HG02943 (cell line): ENCODE data around the gene KRT10.

ENCODE experiments used
- ATAC-seq: cut with Tn5 transposase; IDR thresholded peaks from one replicate; pipeline ENCODE4 v1.9.1; 2021; ENCODE audit warnings: mild to moderate bottlenecking, low read depth, moderate library complexity; ENCODE audit not compliant: unreplicated experiment

Gene KRT10

DNA sequence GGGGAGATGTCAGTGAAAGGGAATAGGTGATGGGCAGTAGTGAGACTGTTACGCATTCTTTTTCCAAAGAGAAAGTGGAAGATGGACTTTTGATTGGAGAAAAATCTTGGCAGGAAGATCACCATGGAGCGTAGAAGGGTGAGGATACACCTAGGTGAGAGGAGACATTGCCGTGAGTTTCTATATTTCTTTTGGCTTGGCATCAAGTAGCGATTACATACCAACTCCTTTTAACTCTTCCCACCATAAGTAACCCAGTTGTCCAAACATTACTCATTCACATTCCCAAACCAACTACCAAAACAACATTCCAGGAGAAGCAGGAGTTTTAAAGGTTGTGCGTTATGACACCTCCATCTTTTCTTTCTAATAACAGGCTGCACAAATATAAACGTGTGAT is 11.9 kb downstream of the KRT10 start:
- no peak for ATAC-seq

DNA sequence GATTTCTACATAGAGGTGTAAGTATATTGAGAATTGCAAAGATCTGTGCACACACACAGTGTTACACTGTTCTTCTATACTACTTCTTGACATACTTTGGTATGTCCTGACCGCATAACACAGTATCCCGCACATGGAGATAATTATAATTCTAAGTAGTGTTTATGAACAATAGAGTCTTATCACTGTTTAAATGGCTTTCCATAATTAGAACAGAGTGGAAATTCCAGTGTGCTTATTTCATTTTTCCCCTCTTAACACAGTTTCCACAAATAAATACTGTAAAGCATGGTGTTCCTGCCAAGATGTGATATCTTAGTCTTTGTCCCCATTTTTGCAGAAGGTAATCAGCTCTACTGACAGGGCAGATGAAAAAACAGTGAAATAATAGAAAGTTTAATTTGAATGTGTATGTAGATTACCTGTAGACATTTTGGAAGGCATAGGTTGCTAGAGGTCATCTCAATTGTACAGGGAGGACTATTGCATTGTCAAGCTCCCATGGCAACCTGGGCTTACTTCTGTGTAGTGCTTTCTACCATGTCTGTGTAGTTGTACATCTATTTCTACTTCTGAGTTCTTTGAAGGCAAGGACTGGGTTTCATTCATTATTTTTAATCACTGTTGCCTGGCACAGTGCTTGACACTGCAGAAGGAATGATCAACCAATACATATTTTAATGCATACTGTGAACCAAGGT is 12.5 kb downstream of the KRT10 start:
- no peak for ATAC-seq

DNA sequence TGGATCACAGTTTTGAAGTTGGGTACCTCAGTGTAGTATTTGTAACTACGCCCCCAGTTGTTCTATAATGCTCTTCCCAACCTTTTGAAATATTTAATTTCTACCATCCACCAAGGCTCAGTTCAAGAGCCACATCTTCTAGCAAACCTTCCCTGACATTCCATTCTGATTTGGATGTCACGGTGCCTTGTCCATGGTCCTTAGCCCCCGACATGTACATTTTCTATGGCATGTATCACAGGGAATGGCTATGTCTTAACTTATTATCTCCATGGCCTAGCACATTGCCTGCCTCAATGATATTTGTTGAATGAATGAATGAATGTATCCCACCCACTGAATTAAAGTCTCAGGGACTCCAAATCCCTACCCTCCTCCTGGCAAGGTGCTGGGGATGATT is 16.3 kb downstream of the KRT10 start:
- no peak for ATAC-seq

DNA sequence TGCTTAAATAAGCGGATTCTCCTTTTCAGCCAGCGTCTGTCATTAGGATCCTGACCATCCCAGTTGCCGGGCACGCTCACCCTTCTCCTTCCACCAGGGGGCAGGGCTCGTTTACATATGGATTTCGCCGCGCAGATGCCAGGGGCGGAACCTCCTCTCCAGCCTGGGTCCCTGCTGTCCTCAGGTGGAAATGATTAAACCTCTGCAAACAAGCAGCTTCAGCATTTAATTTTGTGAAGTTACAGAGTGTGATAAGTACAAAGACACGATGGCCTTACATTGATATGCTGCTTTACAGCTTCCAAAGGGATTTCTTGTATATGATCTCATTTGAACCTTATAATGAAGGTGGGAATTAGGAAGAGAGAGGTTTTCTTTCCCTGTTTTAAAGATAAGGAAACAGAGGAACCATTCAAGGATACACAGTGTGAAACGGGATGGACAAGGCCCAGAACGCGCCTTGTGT is 18.8 kb downstream of the KRT10 start:
- no peak for ATAC-seq

DNA sequence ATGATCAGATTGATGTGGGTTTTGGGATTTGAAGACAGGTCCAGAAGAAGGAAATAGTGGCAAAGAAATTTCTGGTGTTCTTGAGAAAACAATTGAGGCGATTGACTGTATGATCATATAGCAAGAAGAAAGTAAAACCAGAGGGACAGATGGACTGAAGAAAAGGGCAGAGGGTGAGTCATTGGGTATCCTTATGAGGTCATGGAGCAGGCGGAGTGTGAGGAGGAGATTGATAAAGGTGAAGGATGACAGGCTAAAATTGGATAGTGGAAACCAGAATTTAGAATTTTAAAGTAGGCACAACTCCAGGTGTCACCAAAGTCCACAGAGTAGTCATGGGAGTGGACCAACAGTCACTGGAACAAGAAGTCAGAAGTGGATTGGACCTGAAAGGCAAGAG is 21.3 kb downstream of the KRT10 start:
- no peak for ATAC-seq

DNA sequence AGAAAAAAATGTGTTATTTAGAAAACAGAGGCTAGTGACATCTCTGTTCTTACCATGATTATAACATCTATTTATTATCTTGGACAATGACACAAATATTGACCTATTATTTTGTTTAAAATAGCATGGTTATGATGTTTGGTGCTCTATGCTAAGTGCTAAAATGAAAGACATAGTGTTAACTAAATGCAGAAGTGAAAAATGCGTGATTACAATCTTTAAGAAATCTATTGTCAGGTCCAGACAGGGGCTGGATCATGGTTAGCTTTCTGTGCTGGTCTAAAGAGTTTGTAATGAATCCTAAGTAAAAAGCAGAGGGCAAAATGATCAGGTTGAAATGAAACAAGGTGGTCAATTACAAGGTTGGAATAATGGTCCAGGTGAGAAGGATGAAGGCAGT is 22.0 kb downstream of the KRT10 start:
- ATAC-seq, result no peak

DNA sequence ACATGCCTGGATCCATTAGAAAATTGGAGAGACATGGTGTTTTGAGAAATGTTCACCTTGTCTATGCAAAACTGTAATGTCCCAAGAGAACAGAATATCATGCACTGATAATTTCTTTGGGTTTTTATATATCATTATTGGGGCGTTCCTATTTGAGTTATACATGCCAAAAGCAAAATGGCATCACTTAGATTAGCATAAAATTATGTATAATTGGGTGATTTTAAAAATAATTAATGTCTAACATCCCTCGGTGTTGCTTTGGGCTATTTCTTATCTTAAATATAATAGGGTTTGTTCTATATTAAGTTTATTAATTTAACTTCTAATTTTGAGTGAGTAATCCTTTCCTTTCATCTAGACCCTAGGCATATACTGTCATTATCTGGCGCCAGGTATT is 22.6 kb downstream of the KRT10 start, which contains the start of gene KRT28:
KRT28 (minus strand) TSS at position 101 of the 400 bp plus-strand sequence; CDS start at position 35, 66 bp downstream.
- no peak for ATAC-seq

DNA sequence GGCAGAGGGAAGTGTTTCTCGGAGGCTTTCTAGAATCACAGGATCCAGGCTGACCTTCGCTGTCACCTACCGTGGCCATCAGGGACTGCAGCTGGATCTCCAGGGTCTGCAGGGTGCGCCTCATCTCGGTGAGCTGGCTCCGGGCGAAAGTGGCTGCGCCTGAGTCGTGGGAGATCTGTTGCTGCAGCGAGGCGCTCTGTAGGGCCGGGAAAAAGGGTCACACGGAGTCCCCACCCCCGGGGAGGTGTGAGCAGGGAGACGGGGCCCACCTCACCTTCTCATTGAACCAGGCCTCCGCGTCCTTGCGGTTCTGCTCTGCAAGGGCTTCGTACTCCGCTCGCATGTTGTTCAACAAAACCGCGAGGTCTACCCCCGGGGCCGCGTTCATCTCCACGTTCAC is 25.6 kb downstream of the KRT10 start:
- no peak for ATAC-seq

DNA sequence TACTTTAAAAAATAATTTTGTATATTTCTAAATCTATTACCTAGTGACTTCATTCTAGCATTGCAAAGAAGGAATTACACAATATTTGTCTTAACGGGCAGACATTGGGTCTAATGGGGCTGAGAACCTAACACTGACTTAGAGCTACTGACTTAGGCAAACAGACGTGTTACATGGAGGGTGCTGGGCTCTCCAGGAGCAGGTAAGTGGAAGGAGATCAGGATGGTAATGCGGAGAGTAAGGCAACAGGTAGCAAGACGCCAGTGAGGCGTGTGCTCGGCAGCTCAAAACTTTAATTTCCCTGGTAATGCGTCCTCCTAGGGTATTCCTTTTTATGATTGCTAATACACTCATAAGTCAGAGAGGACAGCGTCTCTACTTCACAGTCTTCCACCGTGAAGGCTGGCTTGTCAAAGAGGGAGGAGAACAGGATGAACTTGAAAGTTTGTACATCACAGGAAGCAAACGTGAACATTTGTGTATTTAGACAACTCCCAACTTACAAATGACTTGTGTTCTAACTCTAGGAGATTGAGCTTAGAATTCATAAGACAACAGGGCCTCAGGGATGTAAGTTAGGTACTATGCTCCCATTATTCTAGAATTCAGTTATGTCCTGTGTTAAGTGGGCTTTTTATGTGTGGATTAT is 27.3 kb downstream of the KRT10 start:
- ATAC-seq, result no peak

DNA sequence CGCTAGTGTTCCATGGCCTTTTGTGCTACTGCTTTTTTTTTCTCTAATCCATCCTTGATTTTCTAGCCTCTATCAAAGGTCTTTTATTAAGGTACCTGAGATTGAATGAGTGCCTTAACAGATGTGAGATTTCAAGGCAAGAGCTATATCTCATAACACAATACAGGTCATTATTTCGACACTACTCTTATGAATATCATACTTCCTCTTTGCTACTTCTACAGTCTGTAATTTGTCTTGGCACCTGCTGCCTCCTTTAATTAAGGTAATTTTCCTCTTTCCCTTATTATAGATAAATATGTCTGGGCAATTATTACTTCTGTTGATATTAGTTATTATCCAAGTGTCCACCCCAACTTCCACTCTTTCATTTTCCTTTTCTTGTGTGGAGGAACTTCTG is 27.9 kb downstream of the KRT10 start:
- ATAC-seq, result no peak

DNA sequence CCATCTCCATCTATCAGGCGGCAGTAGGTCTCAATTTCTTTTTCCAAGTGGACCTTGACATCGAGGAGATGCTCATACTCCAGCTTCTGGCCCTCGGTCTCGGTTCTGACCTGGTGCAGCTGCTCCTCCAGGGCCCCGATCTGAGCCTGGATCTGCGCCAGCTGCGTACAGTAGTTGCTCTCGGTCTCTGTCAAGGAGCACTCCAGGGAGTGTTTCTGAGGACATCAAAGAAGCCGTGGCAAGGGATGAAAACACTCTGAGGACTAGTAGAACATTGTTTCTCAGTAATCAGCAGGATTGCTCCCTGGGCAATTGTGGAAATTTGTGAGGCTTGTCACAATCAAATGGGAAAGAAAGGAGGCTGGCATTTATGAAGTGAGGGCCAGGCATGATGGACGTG is 28.6 kb downstream of the KRT10 start:
- ATAC-seq, result no peak

DNA sequence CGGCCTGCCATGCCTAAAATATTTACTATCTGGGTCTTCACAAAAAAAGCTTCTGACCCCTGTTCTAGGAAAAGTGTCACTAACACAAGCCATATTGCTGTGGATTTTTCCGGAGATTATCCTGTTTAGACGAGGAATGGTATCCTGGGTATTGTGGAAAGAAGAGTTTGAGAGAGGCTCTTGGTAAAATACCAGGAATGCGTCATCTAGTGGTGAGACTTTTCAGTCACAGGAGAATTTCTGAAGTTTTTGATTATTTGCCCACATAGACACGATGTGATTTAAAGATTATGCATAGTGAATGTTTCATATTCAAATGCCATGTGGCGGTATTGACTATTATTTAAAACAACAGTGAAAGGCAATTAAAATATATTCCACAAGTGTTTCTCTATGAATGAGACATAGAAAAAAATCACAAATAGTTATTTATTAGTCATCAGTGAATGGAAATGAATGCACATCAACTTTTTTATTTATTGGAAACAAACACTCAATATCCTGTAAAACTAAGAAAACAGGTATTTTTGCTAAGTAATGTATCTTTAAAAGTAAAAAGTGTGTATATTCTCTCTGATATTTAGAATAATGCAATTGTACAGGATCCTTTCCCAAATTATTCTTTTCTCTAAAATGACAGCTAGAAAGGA is 30.5 kb downstream of the KRT10 start:
- ATAC-seq, result no peak

DNA sequence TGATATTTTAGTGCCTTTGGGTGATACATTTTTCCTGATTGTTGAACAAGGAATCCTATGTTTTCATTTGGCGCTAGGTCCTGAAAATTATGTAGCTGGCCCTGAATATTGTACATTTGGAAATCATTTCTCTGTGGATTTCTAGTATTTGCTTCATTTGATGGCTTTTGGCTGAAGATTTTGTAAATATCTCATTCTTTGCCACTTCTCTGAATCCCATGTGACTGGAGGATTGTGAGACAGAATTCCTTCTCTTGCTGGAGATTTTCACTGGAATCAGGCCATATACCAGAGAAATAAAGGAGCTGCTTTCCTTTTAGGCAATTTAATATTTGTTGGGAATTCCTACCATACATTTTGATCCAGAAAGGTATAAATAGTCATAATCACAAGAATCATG is 31.3 kb downstream of the KRT10 start:
- ATAC-seq, result no peak

DNA sequence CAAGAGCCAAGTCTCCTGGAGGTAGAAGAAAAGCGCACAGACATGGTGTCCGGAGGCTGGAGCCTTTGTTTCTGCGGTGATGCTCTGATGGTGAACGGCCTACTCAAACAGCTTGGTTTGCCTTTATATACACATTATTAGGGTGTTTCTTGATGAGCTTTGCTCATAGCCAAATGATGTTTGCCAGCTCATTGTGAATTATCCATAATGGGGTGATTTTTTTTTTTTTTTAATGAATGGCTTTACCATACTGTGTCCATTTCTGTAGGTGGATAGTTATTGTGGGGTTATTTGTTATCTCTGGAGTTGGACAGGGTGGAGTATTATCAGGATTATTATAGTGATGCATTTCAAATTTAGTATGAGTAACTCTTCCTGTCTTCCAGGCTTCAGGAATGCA is 40.0 kb downstream of the KRT10 start, which contains the start of gene KRT27:
KRT27 (minus strand) TSS at position 101 of the 400 bp plus-strand sequence; CDS start at position 44, 57 bp downstream.
- ATAC-seq, result no peak

DNA sequence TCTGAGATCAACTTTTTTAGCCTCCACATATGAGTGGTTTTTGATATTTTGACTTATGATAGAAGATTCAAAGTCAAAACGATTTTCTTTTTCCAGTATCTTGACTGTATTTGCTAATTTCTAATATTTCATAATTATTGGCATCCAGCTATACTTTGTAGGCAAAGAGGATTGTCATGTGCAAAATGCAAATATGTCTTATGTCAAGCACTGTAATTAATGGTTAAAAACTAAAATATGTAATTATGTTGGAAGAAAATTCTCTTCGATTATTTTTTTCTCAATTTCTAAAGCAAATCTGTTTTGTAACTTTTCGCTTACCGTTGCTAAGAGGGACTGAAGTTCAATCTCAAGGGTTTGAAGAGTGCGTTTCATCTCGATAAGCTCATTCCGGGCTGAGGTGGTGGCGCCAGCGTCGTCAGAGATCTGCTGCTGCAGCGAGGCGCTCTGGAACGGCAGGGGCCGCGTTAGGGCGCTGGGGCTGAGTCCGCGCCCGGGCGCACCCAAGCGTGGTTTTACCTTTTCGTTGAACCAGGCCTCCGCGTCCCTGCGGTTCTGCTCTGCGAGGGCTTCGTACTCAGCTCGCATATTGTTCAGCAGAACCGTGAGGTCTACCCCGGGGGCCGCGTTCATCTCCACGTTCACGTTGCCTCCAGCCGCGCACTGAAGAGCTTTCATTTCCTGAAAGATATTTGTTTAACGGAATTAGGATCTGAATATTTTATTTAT is 43.1 kb downstream of the KRT10 start:
- no peak for ATAC-seq

DNA sequence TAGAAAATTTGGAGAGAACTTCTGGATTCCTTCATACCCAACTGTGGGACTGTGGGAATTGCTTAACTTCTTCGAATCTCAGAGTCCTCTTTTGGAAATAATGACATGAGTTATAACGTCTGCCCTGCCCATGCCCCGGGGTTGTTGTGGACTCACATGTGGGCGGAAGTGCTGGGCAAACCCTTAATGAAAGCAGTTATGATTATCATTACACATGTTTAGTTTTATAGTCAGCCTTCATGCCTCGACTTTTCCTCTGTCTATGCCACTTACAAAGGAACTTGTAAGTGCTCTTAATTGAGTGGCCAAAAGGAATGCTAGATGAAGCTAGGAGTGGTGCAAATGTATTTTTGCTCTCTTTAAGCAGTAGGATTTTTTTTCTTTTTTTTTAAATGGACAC is 44.0 kb downstream of the KRT10 start:
- ATAC-seq, result no peak

DNA sequence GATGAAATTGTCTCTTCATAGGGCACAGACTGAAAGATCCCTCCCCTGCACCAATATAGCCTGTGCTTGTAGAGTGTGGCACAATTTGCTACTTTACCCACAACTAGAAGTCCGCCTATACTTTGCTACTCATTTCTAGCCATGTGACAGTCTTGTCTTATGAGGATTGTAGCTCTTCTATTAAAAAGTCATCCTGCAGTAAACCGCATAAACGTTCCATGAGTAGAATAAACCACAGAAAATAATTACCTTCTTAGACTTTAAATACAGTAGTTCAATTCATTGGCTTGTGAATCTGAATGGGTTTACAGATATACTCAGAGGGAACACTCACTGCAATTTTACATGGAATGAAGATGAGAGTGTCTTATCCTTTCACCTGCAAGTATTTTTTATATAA is 44.4 kb downstream of the KRT10 start:
- ATAC-seq, result no peak

DNA sequence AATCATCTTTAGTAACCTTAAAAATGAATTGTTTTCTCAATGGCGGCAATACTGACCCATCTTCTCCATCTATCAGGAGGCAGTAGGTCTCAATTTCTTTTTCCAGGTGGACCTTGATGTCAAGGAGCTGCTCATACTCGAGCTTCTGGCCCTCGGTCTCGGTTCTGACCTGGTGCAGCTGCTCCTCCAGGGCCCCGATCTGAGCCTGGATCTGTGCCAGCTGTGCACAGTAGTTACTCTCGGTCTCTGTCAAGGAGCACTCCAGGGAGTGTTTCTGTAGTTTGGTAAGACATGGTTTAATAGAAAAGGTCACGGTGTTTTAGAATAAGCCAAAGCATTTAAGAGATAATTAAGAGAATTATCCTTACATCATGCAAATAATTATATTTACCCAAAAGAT is 45.0 kb downstream of the KRT10 start:
- no peak for ATAC-seq

DNA sequence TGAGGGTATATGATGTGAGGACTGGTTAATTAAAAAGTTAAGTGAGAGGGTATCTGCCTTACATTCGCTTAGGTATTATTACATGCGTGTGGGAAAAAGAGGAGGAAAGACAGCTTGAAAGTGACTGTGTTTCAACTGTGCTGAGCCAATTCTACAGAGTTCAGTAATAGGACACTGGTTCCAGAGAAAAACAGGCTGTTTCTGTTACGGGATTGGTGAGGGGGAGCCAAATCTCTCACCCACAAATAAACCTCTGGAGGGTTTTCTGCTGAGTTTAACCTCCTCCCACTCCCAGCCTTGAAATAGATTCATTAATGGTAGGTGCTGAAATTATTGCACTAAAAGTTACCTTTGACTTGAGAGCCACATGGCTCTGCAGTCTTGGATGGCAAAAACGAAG is 46.5 kb downstream of the KRT10 start:
- ATAC-seq, result no peak

DNA sequence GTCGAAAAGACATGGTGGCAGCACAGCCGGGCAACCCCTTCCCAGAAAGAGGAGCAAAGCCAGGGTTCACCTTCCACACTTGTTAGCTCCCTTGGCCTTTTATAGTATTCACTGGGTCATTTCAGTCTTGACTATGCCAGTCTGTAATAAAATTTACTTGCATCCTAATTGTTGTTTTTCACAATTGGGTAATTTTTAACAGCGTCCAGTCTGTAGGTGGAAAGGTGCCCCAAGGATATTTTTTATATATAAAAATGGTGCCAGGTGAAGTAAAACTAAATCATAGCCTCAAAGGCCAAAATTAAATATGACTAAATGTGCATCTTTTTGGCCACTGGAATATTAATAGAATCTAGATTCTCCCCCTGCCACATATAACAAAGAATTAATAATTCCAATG is 50.3 kb downstream of the KRT10 start, which contains the start of gene KRT26:
KRT26 (minus strand) TSS at position 101 of the 400 bp plus-strand sequence; CDS start at position 13, 88 bp downstream.
- ATAC-seq, result no peak
